Right lobe of liver (tissue), 4 donors: Measurements from ENCODE around the gene SPCS1.

Experiments
- POLR2A ChIP-seq: fragments of 450-650 bp; IDR thresholded peaks from one replicate; pipeline ENCODE4 v1.6.1; 2017; ENCODE audit warnings: antibody characterized with exemption, mild to moderate bottlenecking
- TF ChIP-seq, protein P1 (sequence below), 4 donors: fragments of 200-600 bp in 3 of 4; fragments of 450-650 bp in 1 of 4; IDR thresholded peaks; one replicate each; pipeline versions ENCODE4 v1.5.1 to v1.8.0; 2016 to 2022; ENCODE audit warnings: antibody characterized with exemption in 4 of 4, mild to moderate bottlenecking in 2 of 4
- donor health status: DM: no; HTN: no; CAD: no.
- donor health status: DM: no; HTN: no; CAD: no.
- donor health status: DM: no; HTN: yes; CAD: no.

DNA sequence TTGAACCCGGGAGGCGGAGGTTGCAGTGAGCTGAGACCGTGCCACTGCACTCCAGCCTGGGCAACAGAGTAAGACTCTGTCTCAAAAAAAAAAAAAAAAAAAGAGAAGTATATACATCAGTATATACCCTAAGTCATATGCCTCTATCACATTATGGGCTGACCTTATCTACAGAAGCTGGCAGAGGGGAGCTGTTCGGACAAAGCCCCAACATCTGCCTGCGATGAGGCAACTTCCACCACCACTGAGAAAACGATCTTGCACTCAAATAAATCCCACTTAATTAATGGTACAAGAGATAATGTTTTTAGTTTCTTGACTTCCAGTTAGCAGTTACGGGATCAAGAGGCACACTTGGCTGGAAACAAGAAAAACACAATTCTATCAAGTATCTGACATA is 2.6 kb upstream of the SPCS1 start:
- TF ChIP-seq POLR2A: no peak
- TF ChIP-seq, protein P1, sequence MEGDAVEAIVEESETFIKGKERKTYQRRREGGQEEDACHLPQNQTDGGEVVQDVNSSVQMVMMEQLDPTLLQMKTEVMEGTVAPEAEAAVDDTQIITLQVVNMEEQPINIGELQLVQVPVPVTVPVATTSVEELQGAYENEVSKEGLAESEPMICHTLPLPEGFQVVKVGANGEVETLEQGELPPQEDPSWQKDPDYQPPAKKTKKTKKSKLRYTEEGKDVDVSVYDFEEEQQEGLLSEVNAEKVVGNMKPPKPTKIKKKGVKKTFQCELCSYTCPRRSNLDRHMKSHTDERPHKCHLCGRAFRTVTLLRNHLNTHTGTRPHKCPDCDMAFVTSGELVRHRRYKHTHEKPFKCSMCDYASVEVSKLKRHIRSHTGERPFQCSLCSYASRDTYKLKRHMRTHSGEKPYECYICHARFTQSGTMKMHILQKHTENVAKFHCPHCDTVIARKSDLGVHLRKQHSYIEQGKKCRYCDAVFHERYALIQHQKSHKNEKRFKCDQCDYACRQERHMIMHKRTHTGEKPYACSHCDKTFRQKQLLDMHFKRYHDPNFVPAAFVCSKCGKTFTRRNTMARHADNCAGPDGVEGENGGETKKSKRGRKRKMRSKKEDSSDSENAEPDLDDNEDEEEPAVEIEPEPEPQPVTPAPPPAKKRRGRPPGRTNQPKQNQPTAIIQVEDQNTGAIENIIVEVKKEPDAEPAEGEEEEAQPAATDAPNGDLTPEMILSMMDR (IDR thresholded peaks at IDR 0.05): no peak
